ENCODE results near the gene LGR4. TPM values are rescaled to one million over a fixed set of nuclear protein-coding genes. Genes with fewer than 3 reads are reported as not detected.

LGR4 gene
- total and polyA plus RNA-seq, 2 of the 13 experiments (the other 11 are each of a cell fraction or from before 2014, with no cell fraction given) = 42.1 to 68.7 TPM

- 90% methylated on average over 5 of the region's 5 CpGs for WGBS (ENCODE audit: low lambda C conversion rate)
- Histone ChIP-seq H3K79me2 (ENCODE audit: insufficient read depth, low read length) (peaks cover 97% of the 10 kb centered on the region), H3K27ac (ENCODE audit: extremely low read length, insufficient read depth, low read length) (no peak overlapping the region), H3K9me3 (ENCODE audit: low read length) (no peaks in the 10 kb centered on the region), H3K4me3 (replicated peaks in 1 of 3; ENCODE audit: insufficient read depth in 1 of 3, low read depth in 2 of 3, low read length in 3 of 3) (no peak overlapping the region), H3K36me3 (replicated peaks in 1 of 2; ENCODE audit: control insufficient read depth in 1 of 2, insufficient read depth in 2 of 2, low read length in 2 of 2) (peaks cover 5 to 20% of the 10 kb centered on the region in 2 experiments; a peak in 4 of 5 replicates), H3K4me1 (ENCODE audit: insufficient read depth, low read length) (peaks cover 41% of the 10 kb centered on the region), H3K4me2 (ENCODE audit: low read depth, low read length) (no peak overlapping the region), H3K9ac (ENCODE audit: insufficient read depth, low read depth, low read length) (no peak overlapping the region), H2AFZ (ENCODE audit: low read length) (no peak overlapping the region), H3K27me3 (ENCODE audit: control insufficient read depth in 1 of 2, insufficient read depth in 2 of 2, low read length in 2 of 2) (no peaks in the 10 kb centered on the region), H4K20me1 (ENCODE audit: insufficient read depth, low read length) (peaks cover 35% of the 10 kb centered on the region)
- intact Hi-C loops (cut with micrococcal nuclease; ENCODE audit: unreplicated experiment) = no loop called here
- TF ChIP-seq TARDBP (CRISPR knock-in tag; IDR thresholded peaks at IDR 0.05) (no peak), RBM22 (optimal IDR thresholded peaks at IDR 0.05; ENCODE audit: low read length) (peak; percentile 22)
- peak; percentile 26; the same call in 2 of the 3 replicates for ATAC-seq
- BruUV-seq (replicated peaks) = no TSS peak
- ChIA-PET CTCF (ENCODE audit: low intra/inter-chr PET ratio, low total read pairs) (no interaction called here), POLR2A (no interaction called here)
- in situ Hi-C loops (cut with HindIII; ENCODE audit: extremely low pct_ligation_motif_present, low pct_unique_long_range_greater_than_20kb) = no loop called here
- no peak for DNase-seq (ENCODE audit: low spot score)
- FAIRE-seq = no peak
Measured at GRCh38 chr11:27429761-27430393, 42.7 kb downstream of the LGR4 start.

GRCh38 chr11:27427183-27427980 lies 45.2 kb downstream of the LGR4 start:
- Histone ChIP-seq H3K79me2 (ENCODE audit: insufficient read depth, low read length) (peaks cover 99% of the 10 kb centered on the region), H3K4me1 (ENCODE audit: insufficient read depth, low read length) (peaks cover 50% of the 10 kb centered on the region), H2AFZ (ENCODE audit: low read length) (no peak overlapping the region), H3K9me3 (ENCODE audit: low read length) (no peaks in the 10 kb centered on the region), H3K4me3 (replicated peaks in 1 of 3; ENCODE audit: insufficient read depth in 1 of 3, low read depth in 2 of 3, low read length in 3 of 3) (no peak overlapping the region), H3K27ac (ENCODE audit: extremely low read length, insufficient read depth, low read length) (no peak overlapping the region), H3K9ac (ENCODE audit: insufficient read depth, low read depth, low read length) (no peak overlapping the region), H4K20me1 (ENCODE audit: insufficient read depth, low read length) (peaks cover 44% of the 10 kb centered on the region), H3K36me3 (replicated peaks in 1 of 2; ENCODE audit: control insufficient read depth in 1 of 2, insufficient read depth in 2 of 2, low read length in 2 of 2) (peaks cover 5 to 16% of the 10 kb centered on the region in 2 experiments; a peak in 4 of 5 replicates), H3K27me3 (ENCODE audit: control insufficient read depth in 1 of 2, insufficient read depth in 2 of 2, low read length in 2 of 2) (no peaks in the 10 kb centered on the region), H3K4me2 (ENCODE audit: low read depth, low read length) (no peak overlapping the region)
- ChIA-PET CTCF (ENCODE audit: low intra/inter-chr PET ratio, low total read pairs) (no interaction called here), POLR2A (no interaction called here)
- intact Hi-C loops (cut with micrococcal nuclease; ENCODE audit: unreplicated experiment) = no loop called here
- DNase-seq (ENCODE audit: low spot score) = no peak
- 97% methylated on average over 7 of the region's 7 CpGs for WGBS (ENCODE audit: low lambda C conversion rate)
- ATAC-seq = no peak
- in situ Hi-C loops (cut with HindIII; ENCODE audit: extremely low pct_ligation_motif_present, low pct_unique_long_range_greater_than_20kb) = no loop called here
- BruUV-seq (replicated peaks) = no TSS peak
- no peak for FAIRE-seq
- TF ChIP-seq RBM22 (optimal IDR thresholded peaks at IDR 0.05; ENCODE audit: low read length) (peak; percentile 43), SNAPC5 (CRISPR knock-in tag; IDR thresholded peaks at IDR 0.05; ENCODE audit: borderline replicate concordance) (no peak), YY1 (IDR thresholded peaks at IDR 0.05; ENCODE audit: insufficient read depth, insufficient replicate concordance, low read depth, low read length) (no peak)

Data from HepG2 (cell line).